ENCODE data around the gene TEFM. TPM values are rescaled to one million over a fixed set of nuclear protein-coding genes. Genes with fewer than 3 reads are reported as not detected.

Gene TEFM
- total and polyA plus RNA-seq, 2 of the 8 experiments (the other 6 are each of a cell fraction or from before 2014, with no cell fraction given), result 6.1 to 10.9 TPM

DNA sequence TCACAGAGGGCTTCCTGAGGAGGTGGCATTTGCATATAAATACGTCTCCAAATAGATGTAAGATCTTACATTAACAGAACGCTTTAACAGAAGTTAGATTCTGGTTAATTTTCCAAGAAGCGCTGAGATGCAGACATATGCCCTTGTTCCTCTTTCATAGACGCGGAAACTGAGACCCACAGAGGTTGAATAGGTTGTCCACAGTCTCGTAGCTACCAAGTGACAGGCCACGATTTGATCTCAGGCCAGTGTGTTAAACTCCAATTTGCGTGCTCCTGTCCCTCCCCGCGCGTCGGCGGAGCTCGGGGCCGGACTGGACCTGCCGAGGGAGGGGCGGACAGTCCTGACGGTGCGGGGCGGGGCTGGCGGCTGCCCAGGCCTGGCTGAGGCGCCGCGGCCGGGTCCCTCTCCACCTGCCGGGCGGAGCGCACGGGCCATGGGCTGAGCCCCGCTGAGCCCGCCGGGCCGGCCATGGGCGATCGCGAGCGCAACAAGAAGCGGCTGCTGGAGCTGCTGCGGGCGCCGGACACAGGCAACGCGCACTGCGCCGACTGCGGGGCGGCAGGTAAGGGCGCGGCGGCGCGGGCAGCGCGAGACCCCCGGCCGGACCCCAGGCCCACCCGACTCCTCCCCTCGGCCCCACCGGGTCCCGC lies 15.6 kb upstream of the TEFM start, which contains the start of gene ADAP2 (continued):
- TF ChIP-seq KDM4A (IDR thresholded peaks at IDR 0.05; ENCODE audit: low read depth, low read length, severe bottlenecking) (peak; percentile 55), SP4 (IDR thresholded peaks at IDR 0.05; ENCODE audit: low read length) (no peak), POLR2A (IDR thresholded peaks at IDR 0.05; ENCODE audit: control extremely low read depth in 1 of 2, low read depth in 2 of 2, low read length in 2 of 2) (no peak)
